NOMO-1 treated with dmso at 0.1 percent for 144 hours (cell line): ENCODE measurements around the gene C1QTNF12.

Experiments used
- DNase-seq: peaks from one replicate; lab custom pipeline; 2025; ENCODE audit not compliant: unreplicated experiment; lab: John Stamatoyannopoulos, UW

Gene C1QTNF12

GRCh38 chr1:1282998-1283397, 36.5 kb upstream of the C1QTNF12 start:
- DNase-seq: no peak

- DNase-seq: no peak
These were observed 35.2 kb upstream of the C1QTNF12 start for GRCh38 chr1:1281533-1282321.

GRCh38 chr1:1280782-1281481, 34.4 kb upstream of the C1QTNF12 start:
- no peak for DNase-seq

- no peak for DNase-seq
These were observed 32.5 kb upstream of the C1QTNF12 start for GRCh38 chr1:1279028-1279427.

GRCh38 chr1:1278620-1279019, 32.1 kb upstream of the C1QTNF12 start:
- DNase-seq: no peak

- DNase-seq: no peak
These were observed 29.3 kb upstream of the C1QTNF12 start for GRCh38 chr1:1275836-1276235.

- no peak for DNase-seq
These were observed 28.5 kb upstream of the C1QTNF12 start for GRCh38 chr1:1274931-1275431.

- DNase-seq: no peak
These were observed 27.9 kb upstream of the C1QTNF12 start for GRCh38 chr1:1274299-1274930.

GRCh38 chr1:1273512-1274298, 27.2 kb upstream of the C1QTNF12 start, which contains the start of gene UBE2J2:
Gene UBE2J2, minus strand, starts transcription at chr1:1273854. Its CDS starts 5,862 bp downstream, at chr1:1267992.
- peak; percentile 87 for DNase-seq

- no peak for DNase-seq
These were observed 26.6 kb upstream of the C1QTNF12 start for GRCh38 chr1:1273209-1273511.

- DNase-seq: no peak
These were observed 26.1 kb upstream of the C1QTNF12 start for GRCh38 chr1:1272341-1273208.

- no peak for DNase-seq
These were observed 24.3 kb upstream of the C1QTNF12 start for GRCh38 chr1:1270813-1271212.

- no peak for DNase-seq
These were observed 21.8 kb upstream of the C1QTNF12 start for GRCh38 chr1:1268284-1268682.

- DNase-seq: no peak
These were observed 21.2 kb upstream of the C1QTNF12 start for GRCh38 chr1:1267488-1268283.

- no peak for DNase-seq
These were observed 18.3 kb upstream of the C1QTNF12 start for GRCh38 chr1:1264868-1265272.

GRCh38 chr1:1264026-1264425, 17.5 kb upstream of the C1QTNF12 start:
- no peak for DNase-seq

GRCh38 chr1:1262758-1263157, 16.2 kb upstream of the C1QTNF12 start:
- DNase-seq: no peak

- DNase-seq: no peak
These were observed 15.5 kb upstream of the C1QTNF12 start for GRCh38 chr1:1262071-1262470.

GRCh38 chr1:1260843-1261560, 14.5 kb upstream of the C1QTNF12 start:
- DNase-seq: no peak
